Common myeloid progenitor, CD34-positive (primary cell): ENCODE results near the gene HSH2D.
A peak's percentile ranks its signal among the peaks of the same experiment; 100 is the strongest.

Experiments
- CTCF ChIA-PET: fragments of 350-600 bp; sonication (Branson Sonifier 250); formaldehyde crosslinking; loops from one replicate; lab custom pipeline; 2021; ENCODE audit warnings: antibody characterized with exemption; lab: Charles Lee
- POLR2A ChIA-PET: fragments of 350-600 bp; sonication (Branson Sonifier 250); formaldehyde crosslinking; loops from one replicate; lab custom pipeline; 2021; ENCODE audit warnings: antibody characterized with exemption; lab: Charles Lee
- DNase-seq, 3 donors: peaks; one replicate each; pipeline versions ENCODE4 v3.0.0 to v3.0.0-alpha.2; 2013
- H3K27ac ChIP-seq, 2 experiments: 1 replicate in 1 of 2; 2 replicates in 1 of 2; pipeline ENCODE4 v1.7.0; 2013; ENCODE audit warnings: inconsistent platforms in 2 of 2, low read length in 2 of 2, mild to moderate bottlenecking in 2 of 2, low read depth in 1 of 2, moderate library complexity in 1 of 2; ENCODE audit not compliant: severe bottlenecking in 2 of 2, insufficient read depth in 1 of 2, poor library complexity in 1 of 2
- H3K27me3 ChIP-seq, 5 experiments: replicated peaks in 2 of 5; 1 replicate in 3 of 5; 2 replicates in 2 of 5; pipeline versions ENCODE4 v1.6.1 to v1.7.0; 2013; ENCODE audit warnings: low read length in 4 of 5, mild to moderate bottlenecking in 2 of 5, moderate library complexity in 2 of 5, inconsistent platforms in 1 of 5; ENCODE audit not compliant: insufficient read depth in 5 of 5, control insufficient read depth in 4 of 5
- H3K36me3 ChIP-seq, 4 experiments: 1 replicate in 2 of 4; 2 replicates in 2 of 4; pipeline versions ENCODE4 v1.6.1 to v1.7.0; 2013; ENCODE audit warnings: low read length in 3 of 4, control low read depth in 1 of 4, mild to moderate bottlenecking in 1 of 4; ENCODE audit not compliant: control insufficient read depth in 4 of 4, insufficient read depth in 4 of 4
- H3K4me1 ChIP-seq, 4 experiments: 1 replicate in 3 of 4; 2 replicates in 1 of 4; pipeline versions ENCODE4 v1.6.1 to v1.7.1; 2013; ENCODE audit warnings: low read length in 3 of 4, mild to moderate bottlenecking in 3 of 4, control low read depth in 1 of 4, inconsistent platforms in 1 of 4, moderate library complexity in 1 of 4; ENCODE audit not compliant: control insufficient read depth in 4 of 4, insufficient read depth in 4 of 4; ENCODE audit errors: control extremely low read depth in 1 of 4
- H3K4me3 ChIP-seq, 7 experiments: 1 replicate in 4 of 7; 2 replicates in 3 of 7; pipeline versions ENCODE4 v1.5.1 to v1.7.0; 2013; ENCODE audit warnings: mild to moderate bottlenecking in 7 of 7, low read length in 6 of 7, moderate library complexity in 6 of 7, inconsistent platforms in 2 of 7, low read depth in 2 of 7, control low read depth in 1 of 7; ENCODE audit not compliant: insufficient read depth in 4 of 7, control insufficient read depth in 1 of 7; ENCODE audit errors: extremely low read depth in 1 of 7
- H3K9me3 ChIP-seq, 5 experiments: 1 replicate in 4 of 5; 2 replicates in 1 of 5; pipeline versions ENCODE4 v1.6.1 to v1.7.1; 2013; ENCODE audit warnings: low read length in 4 of 5, mild to moderate bottlenecking in 2 of 5, inconsistent platforms in 1 of 5, low read depth in 1 of 5, moderate library complexity in 1 of 5; ENCODE audit not compliant: control insufficient read depth in 4 of 5, insufficient read depth in 2 of 5; ENCODE audit errors: control extremely low read depth in 1 of 5
- WGBS: methylation state at CpG from one replicate; pipeline ENCODE4 v1.1.5; 2013; ENCODE audit not compliant: insufficient coverage; 5-methylcytosine and 5-hydroxymethylcytosine counted together

HSH2D gene

DNA sequence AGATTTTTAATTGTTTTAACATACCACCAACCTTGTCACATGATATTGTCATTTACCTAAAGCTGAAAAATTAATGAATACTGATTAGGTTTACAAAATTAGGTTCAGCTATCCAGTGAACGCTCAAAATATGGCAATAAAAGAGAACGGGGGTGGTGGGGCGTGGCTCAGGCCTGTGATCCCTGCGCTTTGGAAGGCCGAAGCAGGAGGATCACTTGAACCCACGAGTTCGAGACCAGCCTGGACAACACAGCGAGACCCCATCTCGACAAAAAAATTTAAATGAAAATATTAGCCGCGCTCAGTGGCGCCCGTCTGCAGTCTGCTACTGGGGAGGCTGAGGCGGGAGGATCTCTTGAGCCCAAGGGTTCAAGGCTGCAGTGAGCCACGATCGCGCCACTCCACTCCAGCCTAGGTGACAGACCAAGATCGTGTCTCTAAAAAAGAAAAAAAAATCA lies 41.2 kb downstream of the HSH2D start:
- 53% methylated on average over 18 of the region's 18 CpGs for WGBS
- peak overlapping the region in 1 of 2 experiments; percentile 94 for H3K27ac ChIP-seq
- H3K36me3 ChIP-seq: peaks cover 5 to 23% (median 16%) of the 10 kb centered on the region in 4 experiments
- POLR2A ChIA-PET: interaction anchor here (0.7 to 0.8 kb wide), 3 partner anchors 13 to 143 kb away, joined by 3 to 4 read pairs (median 3); partner anchors contain the start of genes AP1M1 and HSH2D
- DNase-seq: no peak
- no peaks in the 10 kb centered on the region for H3K9me3 ChIP-seq
- H3K4me1 ChIP-seq: peaks cover 0 to 27% (median 21%) of the 10 kb centered on the region in 4 experiments
- no peaks in the 10 kb centered on the region for H3K27me3 ChIP-seq
- CTCF ChIA-PET: interaction anchor here (0.6 to 3.7 kb wide), 20 partner anchors 11 to 554 kb away, joined by 3 to 28 read pairs (median 5); partner anchors contain the start of genes AP1M1 and HSH2D
- H3K4me3 ChIP-seq: peak overlapping the region in 6 of 7 experiments; percentile 83 to 99 (median 97)

- peaks cover 10 to 28% (median 21%) of the 10 kb centered on the region in 4 experiments for H3K36me3 ChIP-seq
- peak within 1 kb of the TSS; percentile 76 to 99 (median 97) for H3K4me3 ChIP-seq
- WGBS: 0% methylated on average over 29 of the region's 39 CpGs
- peaks cover 0 to 26% (median 21%) of the 10 kb centered on the region in 4 experiments for H3K4me1 ChIP-seq
- no peaks in the 10 kb centered on the region for H3K27me3 ChIP-seq
- peak; percentile 100 for DNase-seq
- ChIA-PET POLR2A (interaction anchor here (0.6 to 0.8 kb wide), 4 partner anchors 12 to 584 kb away, joined by 3 to 4 read pairs (median 3); partner anchors contain the start of genes AP1M1 and HSH2D), CTCF (interaction anchor here (0.6 to 3.7 kb wide), 25 partner anchors 10 to 555 kb away, joined by 3 to 28 read pairs (median 5); partner anchors contain the start of genes AP1M1 and HSH2D)
- H3K27ac ChIP-seq: peak within 1 kb of the TSS; percentile 89 to 94
- no peaks in the 10 kb centered on the region for H3K9me3 ChIP-seq
Observed at GRCh38 chr19:16185123-16185767, 41.8 kb downstream of the HSH2D start, which contains the start of gene FAM32A. TSS of gene FAM32A (plus strand) at chr19:16185410. CDS start at chr19:16185443, 33 bp downstream.

DNA sequence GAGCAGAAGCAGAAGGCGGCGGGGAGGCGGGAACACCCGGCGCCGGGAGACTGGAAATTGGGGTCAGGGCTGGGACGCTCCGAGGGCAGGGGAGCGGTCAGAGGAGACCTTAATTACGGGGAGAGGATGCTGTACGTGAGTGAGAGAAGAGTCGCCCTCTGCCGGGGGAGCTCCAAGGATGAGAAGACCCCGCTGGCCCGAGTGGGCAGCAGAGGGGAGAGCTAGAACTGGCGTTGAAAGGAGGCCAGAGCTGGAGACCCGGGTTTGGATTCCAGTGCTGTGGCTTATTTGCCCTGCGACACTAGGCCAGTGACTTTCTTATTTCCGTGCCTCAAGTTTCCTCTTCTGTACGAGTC lies 42.3 kb downstream of the HSH2D start:
- 0% methylated on average over 20 of the region's 20 CpGs for WGBS
- DNase-seq: peak; percentile 64 to 77 (median 74)
- no peaks in the 10 kb centered on the region for H3K9me3 ChIP-seq
- peak overlapping the region; percentile 89 to 94 for H3K27ac ChIP-seq
- H3K27me3 ChIP-seq: no peaks in the 10 kb centered on the region
- peaks cover 10 to 33% (median 26%) of the 10 kb centered on the region in 4 experiments for H3K36me3 ChIP-seq
- POLR2A ChIA-PET: interaction anchor here (0.5 to 0.7 kb wide), 4 partner anchors 12 to 1638 kb away, joined by 3 to 7 read pairs (median 3); partner anchors contain the start of gene AP1M1
- peak overlapping the region; percentile 76 to 99 (median 97) for H3K4me3 ChIP-seq
- peaks cover 0 to 25% (median 21%) of the 10 kb centered on the region in 4 experiments for H3K4me1 ChIP-seq
- CTCF ChIA-PET: interaction anchor here (0.9 to 3.7 kb wide), 19 partner anchors 10 to 555 kb away, joined by 3 to 28 read pairs (median 5); partner anchors contain the start of genes AP1M1 and HSH2D

DNA sequence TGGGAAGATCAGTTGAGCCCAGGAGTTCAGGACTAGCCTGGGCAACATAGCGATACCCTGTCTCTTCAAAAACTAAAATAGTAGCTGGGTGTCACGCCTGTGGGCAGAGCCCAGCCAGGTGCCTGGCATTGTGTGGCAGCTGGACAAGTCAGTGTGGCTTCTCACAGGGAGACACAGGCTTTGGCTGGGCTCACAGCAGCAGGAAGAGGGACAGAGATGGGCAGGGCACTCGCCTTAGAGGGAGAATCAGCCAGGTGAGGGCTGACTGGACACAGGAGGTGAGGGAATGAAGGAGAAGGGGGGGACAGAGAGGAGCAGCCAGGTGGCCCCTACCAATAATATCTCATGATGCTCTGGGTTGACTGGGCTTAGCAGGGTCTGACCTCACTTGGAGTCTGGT lies 45.0 kb downstream of the HSH2D start:
- ChIA-PET POLR2A (no interaction called here), CTCF (interaction anchor here (0.9 to 1.4 kb wide), 4 partner anchors 8 to 199 kb away, joined by 3 to 5 read pairs (median 3); no protein-coding TSS in a partner anchor)
- no peak overlapping the region for H3K27ac ChIP-seq
- peaks cover 10 to 52% (median 40%) of the 10 kb centered on the region in 4 experiments for H3K36me3 ChIP-seq
- DNase-seq: no peak
- H3K9me3 ChIP-seq: no peaks in the 10 kb centered on the region
- WGBS: 91% methylated on average over 3 of the region's 3 CpGs
- H3K4me3 ChIP-seq: no peak overlapping the region
- no peaks in the 10 kb centered on the region for H3K27me3 ChIP-seq
- peaks cover 0 to 19% (median 17%) of the 10 kb centered on the region in 4 experiments for H3K4me1 ChIP-seq

DNA sequence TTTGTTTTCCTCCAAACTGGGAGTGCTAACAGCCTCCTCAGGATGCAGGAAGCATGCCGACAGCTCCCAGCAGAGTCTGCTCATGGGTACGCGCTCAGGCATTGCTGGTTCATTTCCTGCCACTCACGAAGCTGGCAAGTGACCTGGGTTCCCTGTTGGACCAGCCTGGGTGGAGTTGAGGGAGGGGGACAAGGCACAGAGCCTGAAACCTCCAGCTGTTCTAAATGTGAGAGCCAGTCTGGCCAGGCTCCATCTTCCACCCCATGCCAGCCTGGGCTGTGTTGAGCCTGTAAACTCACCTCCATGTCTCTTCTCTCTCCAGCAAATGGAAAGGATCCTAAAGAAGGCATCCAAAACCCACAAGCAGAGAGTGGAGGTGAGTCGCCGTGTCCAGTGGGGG lies 46.7 kb downstream of the HSH2D start:
- Histone ChIP-seq H3K27ac (no peak overlapping the region), H3K27me3 (no peaks in the 10 kb centered on the region), H3K9me3 (no peaks in the 10 kb centered on the region), H3K4me3 (no peak overlapping the region), H3K4me1 (peaks cover 0 to 13% (median 12%) of the 10 kb centered on the region in 4 experiments), H3K36me3 (peaks cover 10 to 53% (median 40%) of the 10 kb centered on the region in 4 experiments)
- no peak for DNase-seq
- 69% methylated on average over 5 of the region's 6 CpGs for WGBS
- ChIA-PET CTCF (interaction anchor here (1.0 kb wide), 1 partner anchor 11 kb away, joined by 3 read pairs; no protein-coding TSS in a partner anchor), POLR2A (no interaction called here)

- 90% methylated on average over 9 of the region's 10 CpGs for WGBS
- Histone ChIP-seq H3K4me1 (peaks cover 0 to 12% (median 11%) of the 10 kb centered on the region in 4 experiments), H3K36me3 (peaks cover 10 to 53% (median 40%) of the 10 kb centered on the region in 4 experiments), H3K27me3 (no peaks in the 10 kb centered on the region), H3K27ac (no peak overlapping the region), H3K4me3 (no peak overlapping the region), H3K9me3 (no peaks in the 10 kb centered on the region)
- ChIA-PET CTCF (no interaction called here), POLR2A (no interaction called here)
- DNase-seq: no peak
Observed at GRCh38 chr19:16190736-16191135, 47.3 kb downstream of the HSH2D start.
